ENCODE data around the gene RFC4.

Gene RFC4

DNA sequence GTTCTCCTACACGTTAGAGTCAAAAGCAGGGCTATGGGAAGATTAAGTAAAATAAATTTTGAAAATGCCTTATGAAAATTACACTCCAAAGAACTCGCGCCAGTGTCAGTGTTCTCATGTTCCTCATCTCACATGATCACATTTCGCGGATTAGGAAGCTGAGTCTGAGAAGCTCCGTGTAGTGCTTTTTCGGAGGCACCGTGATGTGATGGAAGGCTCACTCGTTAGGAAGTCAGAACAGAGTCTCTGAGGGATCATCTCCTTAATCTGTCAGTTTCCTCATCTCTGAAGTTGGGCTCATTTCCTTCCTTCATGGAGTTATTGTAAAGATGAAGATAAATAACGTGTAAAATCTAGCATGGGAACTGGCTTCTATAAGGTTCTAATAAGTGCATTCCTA lies 39.5 kb upstream of the RFC4 start:
- Histone ChIP-seq H3K4me2 (ENCODE audit: low read length) (no peak overlapping the region), H2AFZ (ENCODE audit: low read length) (no peak overlapping the region), H3K27ac (ENCODE audit: low read depth, low read length, poor library complexity, severe bottlenecking) (no peak overlapping the region), H3K27me3 (ENCODE audit: insufficient read depth, low read length) (peaks cover 6% of the 10 kb centered on the region; the same call in 1 of the 2 replicates), H3K4me1 (ENCODE audit: insufficient read depth, low read length, severe bottlenecking) (no peaks in the 10 kb centered on the region), H3K9me2 (ENCODE audit: low read depth, low read length) (no peaks in the 10 kb centered on the region), H3K36me3 (ENCODE audit: insufficient read depth, low read length) (no peaks in the 10 kb centered on the region), H3K9me3 (ENCODE audit: low read length) (no peaks in the 10 kb centered on the region), H3K4me3 (ENCODE audit: low read depth, low read length, poor library complexity, severe bottlenecking) (no peak overlapping the region), H3K9ac (ENCODE audit: low read length) (no peak overlapping the region), H3K79me2 (ENCODE audit: insufficient read depth, low read length) (no peaks in the 10 kb centered on the region), H4K20me1 (ENCODE audit: insufficient read depth, low read length) (no peaks in the 10 kb centered on the region), H3F3A (ENCODE audit: insufficient read depth, low read length) (no peaks in the 10 kb centered on the region)
- TF ChIP-seq EZH2 (IDR thresholded peaks at IDR 0.05; ENCODE audit: borderline replicate concordance, low read length): no peak
- TF ChIP-seq, protein P1, sequence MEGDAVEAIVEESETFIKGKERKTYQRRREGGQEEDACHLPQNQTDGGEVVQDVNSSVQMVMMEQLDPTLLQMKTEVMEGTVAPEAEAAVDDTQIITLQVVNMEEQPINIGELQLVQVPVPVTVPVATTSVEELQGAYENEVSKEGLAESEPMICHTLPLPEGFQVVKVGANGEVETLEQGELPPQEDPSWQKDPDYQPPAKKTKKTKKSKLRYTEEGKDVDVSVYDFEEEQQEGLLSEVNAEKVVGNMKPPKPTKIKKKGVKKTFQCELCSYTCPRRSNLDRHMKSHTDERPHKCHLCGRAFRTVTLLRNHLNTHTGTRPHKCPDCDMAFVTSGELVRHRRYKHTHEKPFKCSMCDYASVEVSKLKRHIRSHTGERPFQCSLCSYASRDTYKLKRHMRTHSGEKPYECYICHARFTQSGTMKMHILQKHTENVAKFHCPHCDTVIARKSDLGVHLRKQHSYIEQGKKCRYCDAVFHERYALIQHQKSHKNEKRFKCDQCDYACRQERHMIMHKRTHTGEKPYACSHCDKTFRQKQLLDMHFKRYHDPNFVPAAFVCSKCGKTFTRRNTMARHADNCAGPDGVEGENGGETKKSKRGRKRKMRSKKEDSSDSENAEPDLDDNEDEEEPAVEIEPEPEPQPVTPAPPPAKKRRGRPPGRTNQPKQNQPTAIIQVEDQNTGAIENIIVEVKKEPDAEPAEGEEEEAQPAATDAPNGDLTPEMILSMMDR (IDR thresholded peaks at IDR 0.05; ENCODE audit: low read length): no peak

DNA sequence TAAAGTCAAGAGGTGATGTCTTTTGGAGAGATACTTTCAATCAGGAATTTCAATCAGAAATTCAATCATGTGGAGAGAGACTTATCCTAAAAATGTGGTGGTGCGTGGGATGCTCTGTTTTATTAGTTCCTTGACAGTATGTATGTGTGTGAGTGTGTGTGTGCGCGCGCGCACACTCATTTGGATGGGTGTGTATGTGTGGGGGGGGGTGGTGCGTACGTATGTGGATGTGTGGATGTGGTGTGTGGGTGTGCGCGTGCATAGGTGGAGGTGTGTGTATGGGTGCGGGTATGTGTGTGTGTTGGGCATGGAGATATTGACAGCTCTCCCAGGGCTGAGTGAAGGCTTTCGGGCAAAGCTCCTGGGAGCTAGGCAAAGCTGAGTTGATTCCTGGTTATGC lies 38.6 kb upstream of the RFC4 start:
- Histone ChIP-seq H3K9ac (ENCODE audit: low read length) (no peak overlapping the region), H3K4me1 (ENCODE audit: insufficient read depth, low read length, severe bottlenecking) (no peaks in the 10 kb centered on the region), H3K27ac (ENCODE audit: low read depth, low read length, poor library complexity, severe bottlenecking) (no peak overlapping the region), H3K27me3 (ENCODE audit: insufficient read depth, low read length) (peaks cover 6% of the 10 kb centered on the region; the same call in 1 of the 2 replicates), H4K20me1 (ENCODE audit: insufficient read depth, low read length) (no peaks in the 10 kb centered on the region), H3K36me3 (ENCODE audit: insufficient read depth, low read length) (no peaks in the 10 kb centered on the region), H3K9me2 (ENCODE audit: low read depth, low read length) (no peaks in the 10 kb centered on the region), H3K9me3 (ENCODE audit: low read length) (no peaks in the 10 kb centered on the region), H3K4me2 (ENCODE audit: low read length) (no peak overlapping the region), H3K4me3 (ENCODE audit: low read depth, low read length, poor library complexity, severe bottlenecking) (no peak overlapping the region), H3K79me2 (ENCODE audit: insufficient read depth, low read length) (no peaks in the 10 kb centered on the region), H3F3A (ENCODE audit: insufficient read depth, low read length) (no peaks in the 10 kb centered on the region), H2AFZ (ENCODE audit: low read length) (no peak overlapping the region)
- TF ChIP-seq, protein P1 (IDR thresholded peaks at IDR 0.05; ENCODE audit: low read length): no peak

DNA sequence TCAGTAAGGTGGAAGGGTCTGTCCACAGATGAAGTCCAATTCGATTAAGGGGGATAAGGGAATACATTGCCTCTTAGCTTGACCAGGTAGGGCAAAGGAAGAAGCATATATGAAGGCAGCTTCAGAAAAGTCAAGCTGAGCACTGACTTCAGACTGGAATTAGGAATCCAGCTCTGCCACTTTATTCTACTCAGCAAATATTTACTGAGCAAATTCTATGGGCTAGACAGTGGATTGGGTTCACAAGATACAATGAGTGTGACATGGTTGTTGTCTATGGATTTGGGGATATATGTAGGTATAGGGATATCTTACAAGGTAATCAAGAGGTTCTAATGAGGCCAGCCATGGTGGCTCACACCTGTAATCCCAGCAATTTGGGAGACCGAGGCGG lies 36.8 kb upstream of the RFC4 start:
- no peaks in the 10 kb centered on the region for H3K9me3 ChIP-seq (ENCODE audit: low read length)
- no peak overlapping the region for H3K9ac ChIP-seq (ENCODE audit: low read length)
- H3F3A ChIP-seq (ENCODE audit: insufficient read depth, low read length): no peaks in the 10 kb centered on the region
- no peaks in the 10 kb centered on the region for H3K36me3 ChIP-seq (ENCODE audit: insufficient read depth, low read length)
- H3K4me3 ChIP-seq (ENCODE audit: low read depth, low read length, poor library complexity, severe bottlenecking): no peak overlapping the region
- peaks cover 6% of the 10 kb centered on the region; the same call in 1 of the 2 replicates for H3K27me3 ChIP-seq (ENCODE audit: insufficient read depth, low read length)
- TF ChIP-seq, protein P1 (IDR thresholded peaks at IDR 0.05; ENCODE audit: low read length): no peak
- no peak for TF ChIP-seq EZH2 (IDR thresholded peaks at IDR 0.05; ENCODE audit: borderline replicate concordance, low read length)
- no peaks in the 10 kb centered on the region for H3K4me1 ChIP-seq (ENCODE audit: insufficient read depth, low read length, severe bottlenecking)
- no peak overlapping the region for H2AFZ ChIP-seq (ENCODE audit: low read length)
- no peaks in the 10 kb centered on the region for H4K20me1 ChIP-seq (ENCODE audit: insufficient read depth, low read length)
- no peak overlapping the region for H3K4me2 ChIP-seq (ENCODE audit: low read length)
- no peak overlapping the region for H3K27ac ChIP-seq (ENCODE audit: low read depth, low read length, poor library complexity, severe bottlenecking)
- no peaks in the 10 kb centered on the region for H3K9me2 ChIP-seq (ENCODE audit: low read depth, low read length)
- no peaks in the 10 kb centered on the region for H3K79me2 ChIP-seq (ENCODE audit: insufficient read depth, low read length)

All from OCI-LY1 (cell line).